ENCODE data around the gene C14orf119.
A peak's percentile ranks its signal among the peaks of the same experiment; 100 is the strongest.

Gene C14orf119, protein sequence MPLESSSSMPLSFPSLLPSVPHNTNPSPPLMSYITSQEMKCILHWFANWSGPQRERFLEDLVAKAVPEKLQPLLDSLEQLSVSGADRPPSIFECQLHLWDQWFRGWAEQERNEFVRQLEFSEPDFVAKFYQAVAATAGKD

GRCh38 chr14:23095196-23096108, at the start of gene C14orf119:
Gene C14orf119 (plus strand): TSS chr14:23095505. CDS start chr14:23097659, 2,154 bp downstream.
- Histone ChIP-seq H3K9me3 (ENCODE audit: control insufficient read depth, low read depth, low read length) (no peaks in the 10 kb centered on the region), H3K9ac (ENCODE audit: low read length) (peak within 1 kb of the TSS; percentile 90), H3K27ac (ENCODE audit: low read length) (peak within 1 kb of the TSS; percentile 79), H3K27me3 (ENCODE audit: control insufficient read depth, insufficient read depth, low read length) (no peaks in the 10 kb centered on the region), H3K36me3 (ENCODE audit: control insufficient read depth, low read depth, low read length) (peaks cover 40% of the 10 kb centered on the region), H3K4me3 (ENCODE audit: low read length) (peak within 1 kb of the TSS; percentile 88), H3K4me1 (ENCODE audit: control insufficient read depth, low read depth, low read length) (peaks cover 7% of the 10 kb centered on the region)

DNA sequence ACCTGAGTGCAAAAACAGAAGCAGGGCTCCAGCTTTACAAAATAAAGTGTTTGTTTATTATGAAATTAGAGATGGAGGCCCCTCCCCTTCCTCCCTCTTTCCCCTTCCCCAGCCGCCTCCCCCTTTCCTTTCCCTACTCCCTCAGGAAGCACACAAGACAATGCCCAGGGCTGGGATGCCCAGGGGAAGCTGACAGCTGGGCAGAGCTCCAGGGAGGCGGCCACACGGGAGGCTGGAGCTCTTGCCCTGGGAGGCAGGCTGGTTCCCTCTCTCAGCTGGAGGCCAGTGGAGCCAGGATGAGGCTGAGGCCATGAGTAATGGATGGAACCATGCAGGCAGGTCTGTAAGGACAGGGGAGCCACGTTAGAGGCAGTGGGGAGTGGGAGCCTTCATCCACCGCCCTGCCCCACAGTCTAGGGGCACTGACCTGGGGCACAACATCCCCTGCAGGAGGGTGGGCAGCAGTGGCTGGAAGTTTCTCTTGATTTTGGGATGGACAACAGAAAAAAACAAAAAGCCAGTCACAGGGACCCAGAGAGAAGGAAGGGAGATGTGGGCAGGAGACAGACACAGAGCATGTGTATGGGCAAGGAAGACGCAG, 48.2 kb upstream of the C14orf119 start:
- Histone ChIP-seq H3K27ac (ENCODE audit: low read length) (no peak overlapping the region), H3K27me3 (ENCODE audit: control insufficient read depth, insufficient read depth, low read length) (no peaks in the 10 kb centered on the region), H3K4me3 (ENCODE audit: low read length) (no peak overlapping the region), H3K36me3 (ENCODE audit: control insufficient read depth, low read depth, low read length) (peaks cover 4% of the 10 kb centered on the region), H3K4me1 (ENCODE audit: control insufficient read depth, low read depth, low read length) (peaks cover 3% of the 10 kb centered on the region), H3K9ac (ENCODE audit: low read length) (no peak overlapping the region), H3K9me3 (ENCODE audit: control insufficient read depth, low read depth, low read length) (no peaks in the 10 kb centered on the region)

- Histone ChIP-seq H3K36me3 (ENCODE audit: control insufficient read depth, low read depth, low read length) (peaks cover 6% of the 10 kb centered on the region), H3K4me3 (ENCODE audit: low read length) (no peak overlapping the region), H3K27me3 (ENCODE audit: control insufficient read depth, insufficient read depth, low read length) (no peaks in the 10 kb centered on the region), H3K9ac (ENCODE audit: low read length) (no peak overlapping the region), H3K27ac (ENCODE audit: low read length) (no peak overlapping the region), H3K9me3 (ENCODE audit: control insufficient read depth, low read depth, low read length) (no peaks in the 10 kb centered on the region), H3K4me1 (ENCODE audit: control insufficient read depth, low read depth, low read length) (peaks cover 3% of the 10 kb centered on the region)
These were observed 47.3 kb upstream of the C14orf119 start for GRCh38 chr14:23047751-23048693.

- Histone ChIP-seq H3K27me3 (ENCODE audit: control insufficient read depth, insufficient read depth, low read length) (no peaks in the 10 kb centered on the region), H3K27ac (ENCODE audit: low read length) (no peak overlapping the region), H3K36me3 (ENCODE audit: control insufficient read depth, low read depth, low read length) (peaks cover 8% of the 10 kb centered on the region), H3K9me3 (ENCODE audit: control insufficient read depth, low read depth, low read length) (no peaks in the 10 kb centered on the region), H3K9ac (ENCODE audit: low read length) (no peak overlapping the region), H3K4me3 (ENCODE audit: low read length) (no peak overlapping the region), H3K4me1 (ENCODE audit: control insufficient read depth, low read depth, low read length) (peaks cover 3% of the 10 kb centered on the region)
These were observed 46.3 kb upstream of the C14orf119 start for GRCh38 chr14:23049011-23049410.

DNA sequence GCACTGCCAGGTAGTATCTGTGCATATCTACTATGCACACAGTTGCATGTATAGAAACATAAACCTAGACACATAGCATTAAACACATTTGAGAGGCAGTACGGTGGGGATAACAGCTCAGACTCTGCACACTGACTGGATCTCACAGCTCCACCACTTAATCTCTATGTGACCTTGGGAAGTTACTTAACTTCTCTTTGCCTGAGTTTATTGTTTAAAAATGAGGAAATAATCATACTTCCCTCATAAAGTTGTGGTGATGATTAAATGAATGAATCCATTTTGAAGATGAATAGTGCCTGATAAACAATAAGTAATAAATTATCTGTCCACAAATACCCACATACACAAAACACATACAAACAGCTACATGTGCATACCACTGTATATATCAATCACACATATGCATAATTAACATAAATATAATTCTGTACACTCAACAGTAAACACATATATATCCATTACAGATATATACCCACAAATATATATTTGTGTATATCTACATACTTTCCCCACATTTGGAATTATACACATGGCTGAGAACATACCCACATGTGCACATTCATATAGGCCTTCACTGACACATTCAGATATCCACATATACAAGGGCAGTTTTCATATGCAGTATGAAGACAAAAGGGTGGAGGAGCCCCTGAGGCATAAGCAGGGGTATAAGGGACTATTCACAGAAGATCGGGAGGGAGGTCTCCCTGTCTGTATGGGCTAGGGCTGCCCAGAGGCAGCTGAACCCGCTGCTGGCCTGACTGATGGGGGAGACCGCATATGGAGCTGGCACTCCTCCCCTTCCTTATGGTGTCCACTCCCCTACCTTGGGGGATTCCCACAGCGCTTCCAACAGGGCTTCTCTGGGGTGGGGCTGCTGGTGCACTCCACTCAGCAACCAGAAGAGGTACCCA, 43.9 kb upstream of the C14orf119 start:
- no peaks in the 10 kb centered on the region for H3K9me3 ChIP-seq (ENCODE audit: control insufficient read depth, low read depth, low read length)
- H3K9ac ChIP-seq (ENCODE audit: low read length) = no peak overlapping the region
- H3K36me3 ChIP-seq (ENCODE audit: control insufficient read depth, low read depth, low read length) = peaks cover 8% of the 10 kb centered on the region

DNA sequence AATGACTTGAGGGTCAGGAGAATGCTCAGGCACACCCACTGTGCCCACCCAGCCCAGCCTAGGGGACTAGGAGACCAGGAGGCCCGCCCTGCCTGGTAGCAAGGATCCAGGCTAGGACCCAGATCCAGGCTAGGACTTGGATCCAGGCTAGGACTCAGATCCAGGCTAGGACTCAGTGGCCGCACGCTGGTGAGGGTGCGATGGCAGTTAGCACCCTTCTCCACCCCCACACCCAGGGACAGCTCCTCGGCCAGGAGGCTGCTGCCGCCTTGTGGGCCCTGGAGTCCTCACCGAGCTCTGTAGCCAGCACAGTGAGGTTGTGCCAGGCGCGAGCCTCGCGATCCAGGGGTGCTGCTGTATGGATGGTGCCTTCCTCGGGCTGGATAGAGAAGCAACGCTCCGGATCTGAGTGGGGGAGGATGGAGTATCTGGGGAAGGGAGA, 43.1 kb upstream of the C14orf119 start:
- Histone ChIP-seq H3K9ac (ENCODE audit: low read length) (no peak overlapping the region), H3K4me3 (ENCODE audit: low read length) (no peak overlapping the region)

More for the DNA sequence above, 43.9 kb upstream of the C14orf119 start:
- no peaks in the 10 kb centered on the region for H3K27me3 ChIP-seq (ENCODE audit: control insufficient read depth, insufficient read depth, low read length)
- peaks cover 6% of the 10 kb centered on the region for H3K4me1 ChIP-seq (ENCODE audit: control insufficient read depth, low read depth, low read length)
- no peak overlapping the region for H3K4me3 ChIP-seq (ENCODE audit: low read length)
- no peak overlapping the region for H3K27ac ChIP-seq (ENCODE audit: low read length)

DNA sequence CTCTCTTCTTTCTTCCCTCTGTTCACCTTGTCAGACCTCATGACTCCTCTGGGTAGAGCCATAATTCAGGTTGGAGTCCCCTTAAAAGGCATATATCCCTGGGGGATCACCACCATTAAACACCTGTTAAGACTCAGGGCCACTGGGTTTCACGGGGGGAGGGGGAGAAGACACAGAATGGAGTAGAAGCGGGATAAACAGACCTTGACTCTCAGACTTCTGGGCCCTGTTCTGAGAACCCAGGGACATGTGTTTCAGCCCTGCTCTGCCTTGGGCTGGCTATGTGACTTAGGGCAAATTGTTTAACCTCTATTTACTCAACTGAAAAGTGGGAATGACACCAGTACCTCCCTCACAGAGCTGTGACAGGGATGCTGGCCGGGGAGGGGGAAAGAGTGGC, 42.6 kb upstream of the C14orf119 start:
- Histone ChIP-seq H3K9ac (ENCODE audit: low read length) (no peak overlapping the region), H3K4me1 (ENCODE audit: control insufficient read depth, low read depth, low read length) (peaks cover 10% of the 10 kb centered on the region), H3K27ac (ENCODE audit: low read length) (no peak overlapping the region), H3K9me3 (ENCODE audit: control insufficient read depth, low read depth, low read length) (no peaks in the 10 kb centered on the region), H3K36me3 (ENCODE audit: control insufficient read depth, low read depth, low read length) (peaks cover 8% of the 10 kb centered on the region), H3K4me3 (ENCODE audit: low read length) (no peak overlapping the region), H3K27me3 (ENCODE audit: control insufficient read depth, insufficient read depth, low read length) (peaks cover 6% of the 10 kb centered on the region)

More for the DNA sequence above, 43.1 kb upstream of the C14orf119 start:
- peaks cover 6% of the 10 kb centered on the region for H3K27me3 ChIP-seq (ENCODE audit: control insufficient read depth, insufficient read depth, low read length)
- H3K27ac ChIP-seq (ENCODE audit: low read length) = no peak overlapping the region
- H3K36me3 ChIP-seq (ENCODE audit: control insufficient read depth, low read depth, low read length) = peaks cover 8% of the 10 kb centered on the region
- H3K9me3 ChIP-seq (ENCODE audit: control insufficient read depth, low read depth, low read length) = no peaks in the 10 kb centered on the region
- H3K4me1 ChIP-seq (ENCODE audit: control insufficient read depth, low read depth, low read length) = peaks cover 10% of the 10 kb centered on the region

DNA sequence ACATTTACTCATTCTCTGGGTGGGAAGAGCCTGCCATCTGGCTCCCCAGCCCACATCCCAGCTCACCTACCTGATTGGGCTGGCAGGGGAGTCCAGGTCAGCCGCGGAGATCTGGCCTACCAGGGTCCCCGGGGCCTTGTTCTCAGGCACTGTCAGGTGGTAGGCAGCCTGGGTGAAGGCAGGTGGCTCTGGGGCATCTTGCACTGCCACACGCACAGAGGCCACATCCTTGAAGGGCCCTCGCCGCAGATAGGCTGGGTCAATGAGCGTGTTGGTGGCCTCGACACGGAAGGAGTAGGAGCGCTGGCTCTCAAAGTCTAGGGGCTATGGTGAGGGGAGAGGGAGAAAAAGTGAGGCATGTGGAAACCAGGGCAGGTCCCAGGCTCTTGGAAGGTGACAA, 41.9 kb upstream of the C14orf119 start:
- no peak overlapping the region for H3K4me3 ChIP-seq (ENCODE audit: low read length)
- H3K9ac ChIP-seq (ENCODE audit: low read length) = no peak overlapping the region
- H3K27ac ChIP-seq (ENCODE audit: low read length) = no peak overlapping the region

DNA sequence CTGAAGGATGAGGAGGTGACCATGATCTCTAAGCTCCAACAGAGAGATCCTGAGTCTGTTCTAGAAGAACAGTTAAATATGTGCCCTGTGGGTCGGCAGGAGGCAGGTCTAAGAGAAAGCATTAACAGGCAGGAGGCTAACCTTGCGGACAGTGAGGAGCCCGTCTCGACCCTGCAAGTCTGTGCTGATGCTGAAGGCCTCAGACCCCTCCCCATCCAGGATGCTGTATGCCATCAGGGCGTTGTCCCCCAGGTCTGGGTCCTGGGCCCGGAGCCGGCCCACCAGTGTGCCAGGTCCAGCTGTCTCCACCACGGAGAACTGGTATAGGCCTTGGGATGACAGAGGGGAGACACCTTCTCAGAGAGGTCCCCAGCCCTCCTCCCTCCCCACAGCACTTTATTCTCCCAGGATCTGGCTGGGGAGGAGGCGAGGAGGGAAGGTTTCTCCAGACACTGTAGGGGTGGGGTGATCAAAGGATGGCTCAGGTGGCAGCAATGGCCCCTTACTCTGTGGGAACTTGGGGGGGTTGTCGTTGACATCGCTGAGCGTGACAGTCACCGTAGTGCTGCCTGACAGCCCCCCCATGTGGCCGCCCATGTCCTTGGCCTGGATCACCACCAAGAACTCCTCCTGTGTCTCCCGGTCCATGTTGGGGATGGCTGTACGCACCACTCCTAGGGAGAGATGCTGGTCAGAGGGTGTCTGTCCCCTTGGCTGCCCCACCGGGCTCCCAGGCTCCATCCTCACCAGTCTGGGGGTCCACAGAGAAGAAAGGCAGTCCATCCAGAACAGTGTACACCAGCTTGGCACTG, 41.1 kb upstream of the C14orf119 start:
- Histone ChIP-seq H3K4me1 (ENCODE audit: control insufficient read depth, low read depth, low read length) (peaks cover 10% of the 10 kb centered on the region), H3K9me3 (ENCODE audit: control insufficient read depth, low read depth, low read length) (no peaks in the 10 kb centered on the region), H3K4me3 (ENCODE audit: low read length) (no peak overlapping the region), H3K27me3 (ENCODE audit: control insufficient read depth, insufficient read depth, low read length) (peaks cover 6% of the 10 kb centered on the region), H3K36me3 (ENCODE audit: control insufficient read depth, low read depth, low read length) (peaks cover 13% of the 10 kb centered on the region), H3K27ac (ENCODE audit: low read length) (no peak overlapping the region), H3K9ac (ENCODE audit: low read length) (no peak overlapping the region)

More for the DNA sequence above, 41.9 kb upstream of the C14orf119 start:
- no peaks in the 10 kb centered on the region for H3K9me3 ChIP-seq (ENCODE audit: control insufficient read depth, low read depth, low read length)
- peaks cover 6% of the 10 kb centered on the region for H3K27me3 ChIP-seq (ENCODE audit: control insufficient read depth, insufficient read depth, low read length)
- peaks cover 8% of the 10 kb centered on the region for H3K36me3 ChIP-seq (ENCODE audit: control insufficient read depth, low read depth, low read length)
- H3K4me1 ChIP-seq (ENCODE audit: control insufficient read depth, low read depth, low read length) = peaks cover 10% of the 10 kb centered on the region

GRCh38 chr14:23055147-23055550, 40.2 kb upstream of the C14orf119 start:
- no peak overlapping the region for H3K27ac ChIP-seq (ENCODE audit: low read length)
- no peaks in the 10 kb centered on the region for H3K9me3 ChIP-seq (ENCODE audit: control insufficient read depth, low read depth, low read length)
- H3K9ac ChIP-seq (ENCODE audit: low read length) = no peak overlapping the region
- no peak overlapping the region for H3K4me3 ChIP-seq (ENCODE audit: low read length)
- peaks cover 6% of the 10 kb centered on the region for H3K27me3 ChIP-seq (ENCODE audit: control insufficient read depth, insufficient read depth, low read length)
- H3K4me1 ChIP-seq (ENCODE audit: control insufficient read depth, low read depth, low read length) = peaks cover 10% of the 10 kb centered on the region
- peaks cover 20% of the 10 kb centered on the region for H3K36me3 ChIP-seq (ENCODE audit: control insufficient read depth, low read depth, low read length)
